Measurements from ENCODE around the gene TUBGCP6.

DNA sequence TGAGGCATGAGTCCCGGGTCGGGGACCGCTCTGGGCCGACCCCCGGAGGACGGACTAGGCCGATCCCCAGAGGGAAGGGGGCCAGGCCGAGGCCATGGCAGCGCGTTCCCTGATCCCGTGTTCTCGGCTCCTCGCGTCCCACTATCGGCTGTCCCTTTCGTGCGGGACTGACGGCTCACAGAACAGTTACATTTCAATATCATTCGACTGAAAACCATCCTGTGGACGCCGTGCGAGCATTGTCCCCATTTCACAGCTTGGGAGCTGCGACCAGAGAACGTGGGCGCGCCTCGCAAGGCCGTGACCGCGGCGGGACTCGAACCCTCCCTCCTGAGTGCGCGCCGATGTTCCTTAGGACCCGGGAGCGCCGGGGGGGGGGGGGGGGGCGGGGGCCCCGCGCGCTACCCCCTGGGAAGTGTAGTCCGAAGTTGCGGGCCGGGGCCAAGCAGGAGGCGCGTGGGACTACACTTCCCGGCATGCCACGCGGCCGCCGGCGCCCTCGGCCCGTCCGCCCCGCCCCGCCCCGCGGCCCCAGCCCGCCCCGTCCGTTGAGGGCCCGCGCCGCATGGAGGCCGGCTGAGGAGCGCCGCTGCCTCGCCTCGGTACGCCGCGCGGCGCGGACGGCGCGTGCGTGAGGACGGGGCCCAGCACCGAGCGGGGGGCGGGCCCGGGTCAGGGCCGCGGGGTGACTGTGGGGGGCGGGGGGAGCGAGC is 59.3 kb downstream of the TUBGCP6 start, which contains the start of gene TRABD:
- TF ChIP-seq, protein P1, sequence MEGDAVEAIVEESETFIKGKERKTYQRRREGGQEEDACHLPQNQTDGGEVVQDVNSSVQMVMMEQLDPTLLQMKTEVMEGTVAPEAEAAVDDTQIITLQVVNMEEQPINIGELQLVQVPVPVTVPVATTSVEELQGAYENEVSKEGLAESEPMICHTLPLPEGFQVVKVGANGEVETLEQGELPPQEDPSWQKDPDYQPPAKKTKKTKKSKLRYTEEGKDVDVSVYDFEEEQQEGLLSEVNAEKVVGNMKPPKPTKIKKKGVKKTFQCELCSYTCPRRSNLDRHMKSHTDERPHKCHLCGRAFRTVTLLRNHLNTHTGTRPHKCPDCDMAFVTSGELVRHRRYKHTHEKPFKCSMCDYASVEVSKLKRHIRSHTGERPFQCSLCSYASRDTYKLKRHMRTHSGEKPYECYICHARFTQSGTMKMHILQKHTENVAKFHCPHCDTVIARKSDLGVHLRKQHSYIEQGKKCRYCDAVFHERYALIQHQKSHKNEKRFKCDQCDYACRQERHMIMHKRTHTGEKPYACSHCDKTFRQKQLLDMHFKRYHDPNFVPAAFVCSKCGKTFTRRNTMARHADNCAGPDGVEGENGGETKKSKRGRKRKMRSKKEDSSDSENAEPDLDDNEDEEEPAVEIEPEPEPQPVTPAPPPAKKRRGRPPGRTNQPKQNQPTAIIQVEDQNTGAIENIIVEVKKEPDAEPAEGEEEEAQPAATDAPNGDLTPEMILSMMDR (IDR thresholded peaks at IDR 0.05), result no peak
- TF ChIP-seq POLR2A (IDR thresholded peaks at IDR 0.05), result no peak
